ENCODE results near the gene RNF141.

The RNF141 gene

DNA sequence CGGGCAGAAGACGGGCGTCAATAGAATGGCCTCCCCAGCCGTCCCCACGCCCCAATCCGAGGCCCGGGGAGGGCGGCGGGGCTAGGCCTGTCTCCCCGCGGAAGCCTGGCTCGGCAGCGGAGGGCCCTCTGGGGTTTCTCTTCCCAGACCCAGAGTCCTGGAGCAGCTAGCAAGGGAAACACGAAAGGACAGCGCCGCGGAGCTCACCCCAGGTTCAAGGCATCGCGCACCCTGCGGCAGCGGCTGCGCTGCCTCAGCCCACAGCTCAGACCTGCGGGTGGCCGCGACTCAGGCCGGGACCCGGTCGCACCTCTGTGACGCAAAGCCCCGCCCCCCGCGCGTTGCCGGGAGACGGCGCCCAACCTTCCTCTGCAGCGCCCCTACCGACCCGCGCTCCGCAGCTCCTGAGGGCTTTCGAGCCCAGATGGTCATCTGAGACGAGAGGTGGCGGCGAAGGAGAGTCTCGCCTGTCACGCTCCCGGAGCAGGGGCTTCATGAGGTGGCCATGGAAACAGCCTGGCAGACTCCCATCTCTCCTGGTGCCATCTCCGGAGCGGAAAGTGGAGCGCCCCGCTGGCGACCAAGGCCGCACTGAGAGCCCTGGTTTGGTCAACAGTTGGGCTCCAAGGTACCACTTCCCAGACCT, at the start of gene RNF141:
RNF141 (minus strand) TSS at position 273 of the 646 bp plus-strand sequence. CDS start 7,029 bp downstream, outside the sequence.
- peak; percentile 85 to 92 for DNase-seq

- DNase-seq: no peak
Observed at GRCh38 chr11:10590218-10590915, 49.4 kb upstream of the RNF141 start.

- DNase-seq: peak; percentile 66 to 72
Observed at GRCh38 chr11:10588904-10589303, 47.9 kb upstream of the RNF141 start.

DNA sequence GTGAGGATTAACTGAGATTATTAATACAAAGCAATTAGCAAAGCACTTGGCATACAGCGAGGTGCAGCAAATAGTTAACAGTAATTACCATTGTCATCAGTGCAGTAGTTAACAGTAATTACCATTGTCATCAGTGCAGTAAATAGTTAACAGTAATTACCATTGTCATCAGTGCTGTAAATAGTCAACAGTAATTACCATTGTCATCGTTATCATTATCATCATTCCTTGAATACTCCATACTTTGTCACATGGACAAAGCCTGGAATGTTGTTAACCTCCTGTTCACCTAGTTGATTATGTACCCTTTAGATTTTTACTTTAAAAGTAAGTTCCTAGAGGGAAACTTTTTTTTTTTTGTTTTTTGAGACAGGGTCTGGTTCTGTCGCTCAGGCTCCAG, 47.0 kb upstream of the RNF141 start:
- no peak for DNase-seq

GRCh38 chr11:10587388-10587787, 46.4 kb upstream of the RNF141 start:
- no peak for DNase-seq

DNA sequence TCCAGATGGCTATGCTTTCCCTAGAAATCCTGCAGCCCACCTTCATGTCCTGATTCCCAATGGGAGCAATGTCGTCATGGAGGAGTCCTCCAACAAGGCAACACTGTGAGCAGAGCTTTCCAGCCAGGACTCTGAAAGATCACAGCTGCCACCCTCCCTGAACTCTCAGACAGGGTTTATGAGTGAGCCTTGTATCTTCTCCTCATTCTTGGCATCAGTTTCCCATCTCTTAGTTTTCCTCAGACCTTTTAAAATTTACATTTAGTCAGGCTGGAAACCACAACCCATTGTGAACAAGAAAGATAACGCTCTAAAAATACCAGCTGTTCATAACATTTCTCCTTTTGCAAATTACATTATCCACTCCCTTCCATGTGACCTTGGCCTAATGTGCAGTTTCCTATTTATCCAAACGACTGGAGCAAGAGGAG, 43.1 kb upstream of the RNF141 start:
- DNase-seq: no peak

- peak; percentile 96 to 97 for DNase-seq
Observed at GRCh38 chr11:10581481-10582019, 40.6 kb upstream of the RNF141 start.

- DNase-seq: no peak
Observed at GRCh38 chr11:10580623-10581022, 39.6 kb upstream of the RNF141 start.

- no peak for DNase-seq
Observed at GRCh38 chr11:10579700-10580099, 38.7 kb upstream of the RNF141 start.

DNA sequence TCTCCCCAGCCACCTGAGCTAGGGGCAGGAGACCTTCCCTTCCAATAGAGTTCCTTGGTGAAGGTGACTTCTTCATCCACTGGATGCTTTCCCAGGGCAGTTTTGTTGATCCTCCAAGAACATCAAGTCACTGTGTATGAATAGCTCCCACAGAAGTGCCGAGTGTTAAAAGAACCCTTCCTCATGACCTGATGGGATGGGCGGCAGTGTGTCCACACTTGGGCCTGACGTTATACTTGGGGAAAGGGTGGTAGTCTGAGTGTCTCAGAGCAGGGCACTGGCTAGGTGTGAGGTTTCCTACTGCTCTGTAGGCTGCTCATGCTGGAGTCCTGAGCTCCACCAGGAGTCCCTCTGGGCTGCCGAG, 35.0 kb upstream of the RNF141 start:
- DNase-seq: no peak

GRCh38 chr11:10575346-10576034, 34.5 kb upstream of the RNF141 start:
- no peak for DNase-seq

DNA sequence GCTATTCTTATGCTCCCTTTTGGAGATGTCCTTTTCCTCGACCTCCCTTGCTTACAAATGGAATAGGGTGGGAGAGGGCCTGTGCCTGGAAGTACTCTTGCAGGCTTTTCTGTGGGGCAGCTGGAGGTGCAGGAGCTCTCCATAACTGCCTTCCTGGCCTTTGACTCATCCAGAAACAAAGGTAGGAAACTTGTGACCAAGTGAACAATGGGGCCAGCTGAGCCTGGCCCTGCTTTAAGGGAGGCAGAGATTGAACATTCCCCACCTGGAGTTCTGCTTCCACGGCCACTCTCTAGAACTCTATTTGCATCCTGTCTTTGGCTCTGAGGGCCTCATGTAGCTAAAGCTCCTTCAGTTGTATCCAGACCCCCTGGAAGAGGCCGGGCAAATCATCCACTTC, 32.6 kb upstream of the RNF141 start:
- DNase-seq: no peak

DNA sequence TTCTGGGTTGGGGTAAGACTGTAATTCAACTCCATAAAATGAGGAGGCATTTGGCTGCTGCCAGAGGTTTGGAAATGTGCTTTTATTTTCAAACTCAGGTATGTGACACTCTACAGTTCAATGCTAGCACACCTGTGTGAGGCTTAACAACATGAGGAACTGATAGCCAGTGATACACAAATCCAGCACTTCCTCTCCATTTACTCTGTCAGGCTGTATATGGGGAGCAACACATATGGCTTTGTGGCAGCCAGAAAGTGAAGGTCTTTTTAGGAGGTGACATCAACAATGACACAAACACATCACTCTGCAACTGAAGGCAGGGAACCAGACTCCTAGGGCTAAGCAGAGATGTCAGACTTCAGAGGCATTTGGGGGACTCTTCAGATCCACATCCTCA, 32.0 kb upstream of the RNF141 start:
- DNase-seq: no peak

DNA sequence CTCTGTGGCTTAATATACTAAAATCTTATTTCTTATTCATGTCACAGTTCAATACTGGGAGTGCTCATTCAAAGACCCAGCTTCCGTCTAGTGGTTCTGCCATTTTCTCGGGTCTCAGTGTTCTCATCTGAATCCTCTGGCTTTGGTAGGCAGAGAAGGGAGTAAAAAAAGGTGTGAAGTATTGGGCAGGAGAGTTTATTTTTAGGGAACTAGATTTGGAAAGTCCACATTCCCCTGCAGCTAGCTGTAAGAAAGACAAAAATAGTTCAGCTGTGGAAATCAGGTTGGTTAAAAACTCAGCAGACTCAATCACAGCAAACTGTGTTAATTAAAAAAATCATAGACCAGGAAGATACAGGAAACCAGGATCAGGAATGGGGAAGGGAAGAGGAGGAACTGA, 31.5 kb upstream of the RNF141 start:
- no peak for DNase-seq

- no peak for DNase-seq
Observed at GRCh38 chr11:10568486-10568941, 27.5 kb upstream of the RNF141 start, which contains the start of gene LYVE1. Gene LYVE1 (minus strand): TSS chr11:10568665. CDS start chr11:10568532, 133 bp downstream.

- no peak for DNase-seq
Observed at GRCh38 chr11:10567446-10567845, 26.5 kb upstream of the RNF141 start.

- DNase-seq: no peak
Observed at GRCh38 chr11:10566257-10566957, 25.4 kb upstream of the RNF141 start.

GRCh38 chr11:10565493-10565892, 24.5 kb upstream of the RNF141 start:
- DNase-seq: no peak

DNA sequence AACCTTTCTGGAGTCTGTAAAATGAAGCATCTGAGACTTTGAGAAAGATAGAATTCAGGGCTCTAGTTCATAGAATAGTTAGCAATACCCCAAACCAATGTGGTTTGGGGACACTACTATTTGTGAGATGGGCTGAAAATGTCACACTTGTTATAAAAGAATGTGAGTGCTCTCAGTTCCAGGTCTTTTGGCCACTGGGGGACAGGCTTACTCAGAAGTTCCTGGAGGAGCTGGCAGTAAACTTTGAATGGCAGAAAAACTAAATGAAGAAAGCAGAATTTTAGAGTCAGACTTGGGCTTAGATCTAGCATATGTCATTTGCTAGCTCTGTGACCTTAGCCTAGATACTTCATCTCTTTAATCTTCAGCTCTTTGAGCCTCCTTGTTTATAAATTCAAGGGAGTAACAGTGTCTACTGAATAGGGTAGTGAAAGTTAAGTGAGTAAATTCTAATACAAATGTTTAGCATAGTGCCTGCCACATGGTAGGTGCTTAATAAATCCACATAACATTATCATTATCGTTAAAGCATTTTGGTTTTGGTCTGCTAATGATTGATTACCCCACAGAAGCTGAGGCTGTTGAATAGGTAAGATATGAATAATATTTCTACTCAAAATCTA, 23.8 kb upstream of the RNF141 start:
- DNase-seq: peak; percentile 32 to 43

GRCh38 chr11:10564030-10564429, 23.0 kb upstream of the RNF141 start:
- DNase-seq: no peak

GRCh38 chr11:10561947-10562346, 21.0 kb upstream of the RNF141 start:
- no peak for DNase-seq

DNA sequence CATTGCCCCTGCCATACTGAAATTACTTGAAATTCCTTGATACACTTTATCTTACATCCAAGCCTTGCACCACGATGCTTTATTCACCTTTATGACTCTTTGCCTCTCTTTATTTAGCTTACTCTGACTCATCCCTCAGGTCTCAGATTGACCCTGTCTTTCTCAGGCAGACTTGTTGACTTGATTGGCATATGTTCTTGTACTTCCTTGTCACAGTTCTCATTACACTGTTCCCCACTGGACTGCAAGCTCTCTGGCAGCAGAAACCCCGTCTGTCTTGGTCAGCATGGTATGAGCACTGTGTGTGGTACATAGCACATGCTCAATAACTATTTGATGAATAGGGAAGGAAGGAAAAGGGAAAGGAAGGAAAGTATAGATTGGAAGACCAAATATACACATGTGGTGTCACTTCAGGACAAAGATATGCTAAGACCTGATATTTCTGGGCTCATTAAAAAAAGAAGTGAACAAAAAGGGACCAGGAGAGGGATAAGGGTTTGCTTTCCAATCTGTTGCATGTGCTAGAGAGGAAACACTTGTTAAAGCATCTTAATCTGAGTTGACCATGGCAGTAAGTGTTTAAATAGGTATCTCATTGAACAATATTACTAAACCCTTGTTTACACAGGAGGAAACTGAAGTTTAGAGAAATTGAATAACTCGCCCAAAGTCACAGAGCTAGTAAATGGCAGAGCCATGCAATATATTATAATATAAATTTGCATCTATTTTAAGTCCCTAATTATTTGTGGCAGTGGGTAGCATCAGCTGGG, 20.2 kb upstream of the RNF141 start:
- DNase-seq: no peak

Data from AML-193 (cell line).